Mesothelial cell of epicardium (in vitro differentiated cells): ENCODE data around the gene LRRC3C. TPM values are rescaled to one million over a fixed set of nuclear protein-coding genes. Genes with fewer than 3 reads are reported as not detected.
A peak's percentile ranks its signal among the peaks of the same experiment; 100 is the strongest.

Experiments
- DNase-seq, 2 experiments: peaks; one replicate each; pipeline ENCODE4 v3.0.0; 2021; ENCODE audit warnings: low spot score in 2 of 2; ENCODE audit not compliant: unreplicated experiment in 2 of 2
- H3K27ac Mint-ChIP-seq: 2 replicates; pipeline ENCODE4 v1.8.0; 2021; ENCODE audit warnings: mixed read lengths
- H3K27me3 Mint-ChIP-seq: 2 replicates; pipeline ENCODE4 v1.8.0; 2021; ENCODE audit warnings: low read depth, mixed read lengths
- H3K36me3 Mint-ChIP-seq: 2 replicates; pipeline ENCODE4 v1.8.0; 2021; ENCODE audit warnings: mixed read lengths
- H3K4me1 Mint-ChIP-seq: 2 replicates; pipeline ENCODE4 v1.8.0; 2021; ENCODE audit warnings: mixed read lengths
- H3K4me3 Mint-ChIP-seq: 2 replicates; pipeline ENCODE4 v1.8.0; 2021; ENCODE audit warnings: mild to moderate bottlenecking, moderate library complexity, mixed read lengths
- H3K9me3 Mint-ChIP-seq: 2 replicates; pipeline ENCODE4 v1.8.0; 2021; ENCODE audit warnings: mixed read lengths
- total RNA-seq: library from RNA; stranded (reverse); gene quantifications from 3 replicates; pipeline ENCODE4 v1.2.1, GENCODE V29; 2021
- TF ChIP-seq, protein P1 (sequence below): fragments of 200-600 bp; sonication (generic); IDR thresholded peaks from one replicate; pipeline ENCODE4 v1.5.0; 2021; ENCODE audit warnings: antibody characterized with exemption; ENCODE audit not compliant: unreplicated experiment

LRRC3C gene
- total RNA-seq, 1 donor from 2014 or later, result not detected

DNA sequence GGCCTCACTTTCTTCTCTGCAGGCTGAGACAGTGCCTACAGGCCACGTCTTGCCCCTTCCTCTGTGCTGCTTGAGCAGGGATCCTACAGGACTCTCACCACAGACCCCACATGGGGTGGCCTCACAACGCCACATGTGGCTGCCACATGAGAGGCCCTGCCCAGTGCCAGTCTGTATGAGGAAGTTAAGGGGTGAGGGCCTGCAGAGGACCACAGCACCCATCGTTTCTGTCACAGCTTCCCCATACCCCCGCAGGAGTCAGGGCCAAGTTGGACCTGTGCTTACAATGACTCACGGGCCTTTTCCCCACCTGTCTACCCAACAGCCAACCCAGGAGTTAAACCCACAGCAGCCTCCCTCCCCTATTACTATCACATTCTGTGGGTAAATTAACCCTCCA lies 6.2 kb upstream of the LRRC3C start:
- TF ChIP-seq, protein P1, sequence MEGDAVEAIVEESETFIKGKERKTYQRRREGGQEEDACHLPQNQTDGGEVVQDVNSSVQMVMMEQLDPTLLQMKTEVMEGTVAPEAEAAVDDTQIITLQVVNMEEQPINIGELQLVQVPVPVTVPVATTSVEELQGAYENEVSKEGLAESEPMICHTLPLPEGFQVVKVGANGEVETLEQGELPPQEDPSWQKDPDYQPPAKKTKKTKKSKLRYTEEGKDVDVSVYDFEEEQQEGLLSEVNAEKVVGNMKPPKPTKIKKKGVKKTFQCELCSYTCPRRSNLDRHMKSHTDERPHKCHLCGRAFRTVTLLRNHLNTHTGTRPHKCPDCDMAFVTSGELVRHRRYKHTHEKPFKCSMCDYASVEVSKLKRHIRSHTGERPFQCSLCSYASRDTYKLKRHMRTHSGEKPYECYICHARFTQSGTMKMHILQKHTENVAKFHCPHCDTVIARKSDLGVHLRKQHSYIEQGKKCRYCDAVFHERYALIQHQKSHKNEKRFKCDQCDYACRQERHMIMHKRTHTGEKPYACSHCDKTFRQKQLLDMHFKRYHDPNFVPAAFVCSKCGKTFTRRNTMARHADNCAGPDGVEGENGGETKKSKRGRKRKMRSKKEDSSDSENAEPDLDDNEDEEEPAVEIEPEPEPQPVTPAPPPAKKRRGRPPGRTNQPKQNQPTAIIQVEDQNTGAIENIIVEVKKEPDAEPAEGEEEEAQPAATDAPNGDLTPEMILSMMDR, result no peak
- H3K4me3 Mint-ChIP-seq, result no peak overlapping the region
- no peaks in the 10 kb centered on the region for H3K9me3 Mint-ChIP-seq
- H3K27me3 Mint-ChIP-seq, result no peaks in the 10 kb centered on the region
- H3K36me3 Mint-ChIP-seq, result peaks cover 25% of the 10 kb centered on the region
- H3K4me1 Mint-ChIP-seq, result peaks cover 22% of the 10 kb centered on the region
- H3K27ac Mint-ChIP-seq, result no peak overlapping the region
- DNase-seq, result no peak

DNA sequence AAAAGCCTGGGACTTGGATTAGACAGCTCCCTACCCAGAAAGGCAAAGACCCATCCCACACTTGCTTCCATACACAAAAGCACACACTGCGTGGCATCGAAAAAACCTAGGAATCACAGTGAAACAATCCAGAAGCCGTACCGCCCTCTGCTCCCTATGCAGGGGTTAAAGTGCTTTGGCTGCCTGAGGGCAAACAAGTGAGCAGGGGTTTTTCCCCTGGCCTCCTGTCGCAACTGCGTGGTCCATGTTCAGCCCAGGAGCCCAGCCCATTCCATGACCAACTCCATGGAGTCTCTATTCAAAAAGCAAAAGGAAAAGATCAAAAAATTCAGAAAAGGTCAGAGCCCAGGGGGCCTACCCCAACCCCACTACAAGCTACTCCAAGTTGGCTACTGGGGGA lies 5.5 kb upstream of the LRRC3C start:
- Mint-ChIP-seq H3K4me3 (no peak overlapping the region), H3K27me3 (no peaks in the 10 kb centered on the region), H3K27ac (no peak overlapping the region), H3K9me3 (no peaks in the 10 kb centered on the region), H3K36me3 (peaks cover 22% of the 10 kb centered on the region), H3K4me1 (peaks cover 27% of the 10 kb centered on the region)
- TF ChIP-seq, protein P1, result no peak
- no peak for DNase-seq

DNA sequence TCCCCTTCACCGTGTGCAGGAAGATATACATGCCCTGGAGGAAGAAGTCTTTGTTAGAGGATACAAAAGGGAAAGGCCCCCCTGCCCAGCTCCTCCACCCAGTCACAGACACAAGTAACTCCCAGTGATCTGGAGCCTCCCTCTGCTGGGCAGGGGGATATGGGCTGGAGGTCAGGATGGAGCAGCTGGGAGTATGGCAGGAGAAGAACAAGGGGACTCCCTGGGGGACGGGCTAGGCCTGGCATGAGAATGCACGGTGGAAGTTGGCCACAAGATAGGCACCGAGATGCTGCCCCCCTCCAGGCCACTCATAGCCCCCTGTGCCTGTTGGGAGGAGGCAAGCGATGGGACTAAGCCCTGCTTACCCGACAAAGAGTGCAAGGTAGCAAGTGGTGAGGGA lies 4.3 kb upstream of the LRRC3C start:
- Mint-ChIP-seq H3K27ac (no peak overlapping the region), H3K4me1 (peaks cover 35% of the 10 kb centered on the region), H3K36me3 (peaks cover 19% of the 10 kb centered on the region), H3K4me3 (no peak overlapping the region), H3K9me3 (no peaks in the 10 kb centered on the region), H3K27me3 (no peaks in the 10 kb centered on the region)
- TF ChIP-seq, protein P1, result no peak
- no peak for DNase-seq

DNA sequence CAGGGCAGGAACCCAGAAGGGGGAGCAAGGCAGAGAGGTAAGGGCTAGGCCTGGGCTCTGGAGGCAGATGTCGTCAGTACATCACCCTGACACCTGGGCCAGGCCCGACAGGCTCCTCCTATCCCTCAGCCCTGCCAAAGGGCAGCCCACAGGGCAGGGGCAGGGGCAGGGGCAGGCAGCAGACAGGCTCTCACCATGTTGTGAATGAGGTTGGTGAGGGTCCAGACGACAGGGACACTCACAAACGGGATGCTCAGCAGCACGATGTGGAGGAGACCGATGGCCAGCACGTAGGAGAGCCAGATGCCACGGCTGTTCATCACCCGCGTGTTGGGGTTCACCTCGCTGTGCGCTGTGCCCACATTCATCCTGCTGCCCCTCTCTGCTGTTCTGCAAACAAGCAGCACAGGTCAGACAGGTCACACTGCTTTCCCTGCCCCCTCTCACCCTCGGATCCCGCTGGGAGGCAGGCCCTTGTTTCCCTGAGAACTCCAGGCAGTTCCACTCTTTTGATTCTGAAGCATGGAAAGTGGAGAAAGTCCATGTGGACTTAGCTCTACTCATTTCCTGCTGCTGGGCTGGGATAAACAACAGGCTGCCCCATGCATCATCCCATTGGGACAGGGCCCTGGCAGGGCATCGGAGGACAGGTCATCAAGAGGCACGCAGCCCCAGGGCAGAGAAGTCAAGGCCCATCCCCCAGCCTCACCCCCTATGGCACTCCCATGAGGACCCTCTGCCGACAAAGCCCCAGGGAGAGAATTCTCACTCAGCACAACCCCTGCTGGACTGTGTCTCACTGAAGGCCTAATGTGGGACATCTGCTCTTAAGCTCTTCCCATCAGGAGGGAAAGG lies 3.5 kb upstream of the LRRC3C start:
- Mint-ChIP-seq H3K36me3 (peaks cover 17% of the 10 kb centered on the region), H3K27me3 (no peaks in the 10 kb centered on the region), H3K27ac (peak overlapping the region; percentile 19), H3K4me3 (no peak overlapping the region), H3K9me3 (no peaks in the 10 kb centered on the region), H3K4me1 (peaks cover 41% of the 10 kb centered on the region)
- TF ChIP-seq, protein P1, result no peak
- no peak for DNase-seq

DNA sequence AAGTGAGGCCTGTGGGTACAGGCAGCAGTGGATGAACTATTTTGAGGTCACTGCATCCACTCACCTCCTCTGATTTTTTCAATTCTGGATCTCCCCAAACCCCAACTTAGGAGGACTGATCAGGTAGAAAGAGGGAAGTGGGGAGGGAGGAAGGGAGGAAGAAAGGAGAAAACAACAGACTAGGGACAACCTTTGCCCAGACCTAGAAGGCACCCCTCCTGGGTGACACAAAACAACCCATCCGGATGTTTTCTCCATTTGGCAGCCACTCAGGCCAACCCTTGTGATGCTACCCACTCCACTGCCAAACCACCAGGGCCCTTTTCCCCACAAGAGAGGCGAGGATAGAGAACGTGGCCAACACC lies 2.9 kb upstream of the LRRC3C start:
- no peaks in the 10 kb centered on the region for H3K27me3 Mint-ChIP-seq
- DNase-seq, result no peak
- peaks cover 43% of the 10 kb centered on the region for H3K4me1 Mint-ChIP-seq
- H3K4me3 Mint-ChIP-seq, result peak overlapping the region; percentile 12
- no peaks in the 10 kb centered on the region for H3K9me3 Mint-ChIP-seq
- H3K36me3 Mint-ChIP-seq, result peaks cover 14% of the 10 kb centered on the region
- peak overlapping the region; percentile 65 for H3K27ac Mint-ChIP-seq
- TF ChIP-seq, protein P1, result no peak
